K562 (cell line): ENCODE data around the gene KRT33B. TPM values are rescaled to one million over a fixed set of nuclear protein-coding genes. Genes with fewer than 3 reads are reported as not detected.

Experiments used
- ATAC-seq: fragments of 200-7000 bp; cut with Tn5 transposase; 3 replicates; pipeline ENCODE4 v1.9.1; 2020; ENCODE audit warnings: moderate library complexity
- BruUV-seq: library from RNA; stranded (reverse); fragments of 400-500 nt; replicated peaks from 2 replicates; lab custom pipeline; 2021; lab: Mats Ljungman, UMichigan
- CTCF ChIA-PET: fragments of 300-600 bp; formaldehyde crosslinking; extraction: SDS; loops from one replicate; lab custom pipeline; 2021; ENCODE audit warnings: low intra/inter-chr PET ratio; lab: Yijun Ruan, JAX
- POLR2A ChIA-PET: fragments of 300-600, 350-650 bp; sonication (Branson Sonifier 250); formaldehyde crosslinking; extraction: SDS; loops from one replicate; lab custom pipeline; 2021; ENCODE audit warnings: antibody characterized with exemption, inconsistent platforms; lab: Yijun Ruan, JAX
- DNase-seq, 4 experiments: peaks; one replicate each; pipeline versions ENCODE4 v3.0.0 to v3.0.0-alpha.2; 2011 to 2018; ENCODE audit warnings: low spot score in 3 of 4, mixed read lengths in 3 of 4; ENCODE audit errors: extremely low read depth in 1 of 4
- FAIRE-seq: peaks from 2 replicates; lab custom pipeline; 2011; peaks lifted over from hg19 to GRCh38; lab: Jason Lieb, UNC
- H2AFZ ChIP-seq: 2 replicates; pipeline ENCODE4 v1.6.0; 2011; ENCODE audit warnings: low read depth, low read length, control low read depth, inconsistent platforms
- H3K27ac ChIP-seq: fragments of 200-600 bp; 3 replicates; pipeline ENCODE4 v1.8.0; 2011; ENCODE audit warnings: low read depth, mild to moderate bottlenecking, control low read depth, inconsistent platforms, low read length, moderate library complexity, mixed read lengths; ENCODE audit errors: extremely low read depth
- H3K27me3 ChIP-seq, 2 experiments: fragments of 300-600 bp in 1 of 2; 2 replicates in 1 of 2; 3 replicates in 1 of 2; pipeline versions ENCODE4 v1.6.0 to v1.8.0; 2011; ENCODE audit warnings: inconsistent platforms in 2 of 2, low read length in 2 of 2, mild to moderate bottlenecking in 1 of 2, mixed read lengths in 1 of 2, moderate library complexity in 1 of 2; ENCODE audit not compliant: control insufficient read depth in 2 of 2, insufficient read depth in 2 of 2
- H3K36me3 ChIP-seq: fragments of 300-600 bp; 3 replicates; pipeline ENCODE4 v1.8.0; 2011; ENCODE audit warnings: mild to moderate bottlenecking, low read length, inconsistent platforms; ENCODE audit not compliant: control insufficient read depth, insufficient read depth
- H3K4me1 ChIP-seq, 2 experiments: fragments of 200-600 bp in 1 of 2; replicated peaks in 1 of 2; 2 replicates in 1 of 2; 3 replicates in 1 of 2; pipeline versions ENCODE4 v1.5.1 to v1.8.0; 2011; ENCODE audit warnings: inconsistent platforms in 2 of 2, low read length in 2 of 2, mild to moderate bottlenecking in 1 of 2, mixed read lengths in 1 of 2, moderate library complexity in 1 of 2; ENCODE audit not compliant: control insufficient read depth in 2 of 2, insufficient read depth in 2 of 2
- H3K4me2 ChIP-seq: 2 replicates; pipeline ENCODE4 v1.6.1; 2011; ENCODE audit warnings: low read length, control low read depth, inconsistent platforms, mixed read lengths; ENCODE audit not compliant: insufficient read depth
- H3K4me3 ChIP-seq: fragments of 200-600 bp; sonication (generic), shearing (Covaris generic); 2 replicates; pipeline ENCODE4 v1.5.1; 2016; ENCODE audit warnings: control low read depth, inconsistent platforms
- H3K79me2 ChIP-seq: fragments of 200-600 bp; 3 replicates; pipeline ENCODE4 v1.8.0; 2011; ENCODE audit warnings: low read length, inconsistent platforms; ENCODE audit not compliant: control insufficient read depth, insufficient read depth
- H3K9ac ChIP-seq, 2 experiments: 2 replicates each; pipeline versions ENCODE4 v1.6.0 to v1.6.1; 2011; ENCODE audit warnings: low read depth in 2 of 2, low read length in 2 of 2, control low read depth in 1 of 2, inconsistent platforms in 1 of 2, mild to moderate bottlenecking in 1 of 2, mixed read lengths in 1 of 2; ENCODE audit not compliant: insufficient read depth in 1 of 2
- H3K9me1 ChIP-seq: one replicate; pipeline ENCODE4 v1.6.0; 2011; ENCODE audit warnings: inconsistent platforms, mild to moderate bottlenecking, low read length, moderate library complexity; ENCODE audit not compliant: control insufficient read depth, insufficient read depth
- H3K9me3 ChIP-seq: replicated peaks from 2 replicates; pipeline ENCODE4 v1.5.1; 2011; ENCODE audit warnings: low read depth, low read length, inconsistent platforms; ENCODE audit not compliant: control insufficient read depth, insufficient read depth
- H4K20me1 ChIP-seq: replicated peaks from 2 replicates; pipeline ENCODE4 v1.6.1; 2011; ENCODE audit warnings: low read length, inconsistent platforms, mixed read lengths; ENCODE audit not compliant: control insufficient read depth, insufficient read depth
- ATF1 ChIP-seq, 2 experiments: fragments of 450-650 bp in 1 of 2; IDR thresholded peaks; 2 replicates each; pipeline ENCODE4 v1.6.1; 2016; ENCODE audit warnings: missing compliant biosample characterization in 1 of 2, missing genetic modification characterization in 1 of 2
- MCM2 ChIP-seq: fragments of 450-650 bp; IDR thresholded peaks from 2 replicates; pipeline ENCODE4 v1.6.1; 2017; ENCODE audit warnings: low read depth, mild to moderate bottlenecking
- MYNN ChIP-seq, 2 experiments: sonication (generic); formaldehyde crosslinking in 1 of 2; IDR thresholded peaks; 2 replicates each; pipeline versions ENCODE4 v1.5.0 to v1.6.1; 2016 to 2020; ENCODE audit warnings: antibody characterized with exemption in 1 of 2, missing genetic modification reagents in 1 of 2
- NCOA6 ChIP-seq: fragments of 450-650 bp; IDR thresholded peaks from 2 replicates; pipeline ENCODE4 v1.6.1; 2017; ENCODE audit warnings: mild to moderate bottlenecking
- PHB2 ChIP-seq: fragments of 450-650 bp; IDR thresholded peaks from 2 replicates; pipeline ENCODE4 v1.6.1; 2017; ENCODE audit warnings: low read depth
- RBM25 ChIP-seq: fragments of 200-400 bp; formaldehyde crosslinking; IDR thresholded peaks from 2 replicates; pipeline ENCODE4 v1.6.1; 2018; ENCODE audit warnings: low read length, low read depth, moderate library complexity; ENCODE audit not compliant: severe bottlenecking
- SP2 ChIP-seq: IDR thresholded peaks from 2 replicates; pipeline ENCODE4 v1.6.1; 2011; ENCODE audit warnings: mild to moderate bottlenecking, low read depth, low read length, moderate library complexity; ENCODE audit not compliant: poor library complexity, severe bottlenecking; ENCODE audit errors: extremely low read depth
- ZFP36 ChIP-seq: fragments of 150-350 bp; IDR thresholded peaks from 2 replicates; pipeline ENCODE4 v1.6.1; 2018; ENCODE audit warnings: low read length, low read depth; ENCODE audit not compliant: partially characterized antibody
- ZNF12 ChIP-seq: sonication (generic); formaldehyde crosslinking; IDR thresholded peaks from 2 replicates; pipeline ENCODE4 v1.4.0; 2020; ENCODE audit warnings: mild to moderate bottlenecking, missing genetic modification reagents
- ZNF23 ChIP-seq: fragments of 250-450 bp; sonication (Bioruptor Pico); IDR thresholded peaks from 2 replicates; pipeline ENCODE4 v1.4.0; 2020; ENCODE audit warnings: mild to moderate bottlenecking
- WGBS: fragments of 100-300 bp; shearing (Covaris generic); methylation state at CpG from one replicate; pipeline ENCODE4 v1.1.6; 2016; ENCODE audit warnings: low coverage, mixed read lengths; ENCODE audit not compliant: insufficient coverage; ENCODE audit errors: missing lambda C conversion rate; 5-methylcytosine and 5-hydroxymethylcytosine counted together
- in situ Hi-C: fragments of 300-500 bp; cut with MboI; formaldehyde crosslinking; loops from 4 replicates; pipeline ENCODE4 v1.15.0; 2018; ENCODE audit warnings: inconsistent platforms, mixed read lengths
- intact Hi-C: fragments of 100-400 bp; cut with micrococcal nuclease; formaldehyde crosslinking; loops from 2 replicates; pipeline ENCODE4 v1.14.2; 2022
- polyA plus RNA-seq, 8 experiments: library from polyadenylated mRNA; depleted of rRNA in 4 of 8; stranded (reverse) in 5 of 8; unstranded in 3 of 8; fragments of >200 nt; fragmentation: Nextera tagmentation in 2 of 8; fragmentation: Illumina TruSeq in 1 of 8; extraction: Ambion mirVana in 2 of 8; extraction: Trizol in 1 of 8; gene quantifications; 2 replicates each; pipeline versions ENCODE4 v1.2.1 to v1.2.3, GENCODE V29; 2011 to 2014; ENCODE audit warnings: inconsistent platforms in 1 of 8, missing spikeins in 1 of 8
- total RNA-seq, 7 experiments: library from RNA; depleted of rRNA in 6 of 7; stranded (reverse); fragments of >200 nt in 6 of 7; fragmentation: Illumina TruSeq in 2 of 7; extraction: Trizol in 2 of 7; gene quantifications; 2 replicates each; pipeline versions ENCODE4 v1.2.1 to v1.2.3, GENCODE V29; 2011 to 2021; ENCODE audit warnings: low replicate concordance in 1 of 7
- TF ChIP-seq, protein P1 (sequence below): fragments of 200-800 bp; sonication (Bioruptor generic); IDR thresholded peaks from 2 replicates; pipeline ENCODE4 v1.6.1; 2017; ENCODE audit warnings: missing genetic modification characterization, missing compliant biosample characterization
- TF ChIP-seq, protein P2 (sequence below): fragments of 250-450 bp; sonication (Bioruptor Pico); IDR thresholded peaks from 2 replicates; pipeline ENCODE4 v1.5.0; 2020; ENCODE audit warnings: mild to moderate bottlenecking, borderline replicate concordance

KRT33B gene
- total and polyA plus RNA-seq, 9 of the 15 experiments (the other 6 are each of a cell fraction or from before 2014, with no cell fraction given): not detected

DNA sequence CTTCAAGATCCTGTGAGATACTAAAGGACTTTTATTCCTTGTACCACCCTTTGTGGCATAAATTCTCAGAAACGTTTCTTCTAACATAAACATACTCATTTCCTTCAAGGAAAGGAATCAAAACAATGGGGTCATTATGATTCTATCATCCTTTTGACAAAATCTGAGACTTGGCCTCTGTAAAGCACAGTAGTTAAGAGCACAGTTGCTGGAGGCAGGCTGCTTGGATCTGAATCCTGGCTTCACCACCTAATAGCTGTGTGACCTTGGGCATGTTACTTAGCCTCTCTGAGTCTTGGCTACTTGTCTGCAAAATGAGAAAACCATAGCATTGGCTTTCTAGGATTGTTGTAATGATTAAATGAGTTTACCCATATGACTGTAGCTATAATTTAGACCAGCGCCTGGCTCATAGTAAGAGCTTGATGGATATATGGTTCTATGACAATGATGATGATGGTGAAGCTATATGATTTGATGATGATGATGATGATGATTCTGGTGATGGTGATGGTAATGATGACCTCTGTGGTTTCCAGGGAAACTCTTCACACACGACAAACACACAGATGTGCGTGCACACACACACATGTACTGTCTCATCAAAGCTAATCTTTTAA, 33.9 kb upstream of the KRT33B start:
- BruUV-seq: no TSS peak

DNA sequence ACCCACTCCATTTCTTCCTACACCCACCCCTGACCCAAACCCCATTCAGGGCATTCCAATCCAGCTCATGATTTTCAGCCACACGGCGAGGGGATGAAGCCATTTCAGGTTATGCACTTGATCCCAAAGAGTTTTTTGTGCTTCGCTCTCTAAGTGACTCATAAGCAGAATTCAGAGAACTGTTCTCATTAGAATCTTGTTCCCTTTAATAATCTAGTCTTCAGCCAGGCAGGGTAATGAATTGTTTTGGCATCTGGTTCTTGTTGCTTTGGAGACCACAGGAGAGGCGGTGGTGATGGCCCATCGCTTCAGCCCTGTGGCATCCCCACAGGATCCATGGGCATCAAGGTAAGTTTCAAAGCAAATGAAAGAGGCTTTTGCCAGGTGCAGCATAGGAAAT, 32.5 kb upstream of the KRT33B start:
- H3K9ac ChIP-seq: no peak overlapping the region
- ATAC-seq: no peak
- H3K9me1 ChIP-seq: no peaks in the 10 kb centered on the region
- no TSS peak for BruUV-seq
- intact Hi-C loops: no loop called here
- H3K36me3 ChIP-seq: no peaks in the 10 kb centered on the region
- peaks cover 3 to 44% of the 10 kb centered on the region in 2 experiments for H3K27me3 ChIP-seq
- no peak overlapping the region for H3K4me2 ChIP-seq
- H3K79me2 ChIP-seq: no peaks in the 10 kb centered on the region
- in situ Hi-C loops: no loop called here
- H3K9me3 ChIP-seq: no peaks in the 10 kb centered on the region
- H3K4me1 ChIP-seq: no peaks in the 10 kb centered on the region
- 2% methylated on average over 5 of the region's 5 CpGs for whole genome bisulfite sequencing
- POLR2A ChIA-PET: interaction anchor here (1.9 kb wide), 1 partner anchor 21 kb away, joined by 5 read pairs; no protein-coding TSS in a partner anchor
- H3K27ac ChIP-seq: no peak overlapping the region
- H4K20me1 ChIP-seq: no peaks in the 10 kb centered on the region; the same call in 1 of the 2 replicates
- no peak overlapping the region for H2AFZ ChIP-seq
- CTCF ChIA-PET: no interaction called here
- no peak overlapping the region for H3K4me3 ChIP-seq
- FAIRE-seq: no peak
- no peak for TF ChIP-seq PHB2
- no peak for TF ChIP-seq ZNF12 (CRISPR knock-in tag)
- TF ChIP-seq ATF1 (CRISPR knock-in tag; IDR thresholded peaks at IDR 0.05): no peak
- TF ChIP-seq ATF1 (tag; IDR thresholded peaks at IDR 0.05): no peak
- TF ChIP-seq, protein P1, sequence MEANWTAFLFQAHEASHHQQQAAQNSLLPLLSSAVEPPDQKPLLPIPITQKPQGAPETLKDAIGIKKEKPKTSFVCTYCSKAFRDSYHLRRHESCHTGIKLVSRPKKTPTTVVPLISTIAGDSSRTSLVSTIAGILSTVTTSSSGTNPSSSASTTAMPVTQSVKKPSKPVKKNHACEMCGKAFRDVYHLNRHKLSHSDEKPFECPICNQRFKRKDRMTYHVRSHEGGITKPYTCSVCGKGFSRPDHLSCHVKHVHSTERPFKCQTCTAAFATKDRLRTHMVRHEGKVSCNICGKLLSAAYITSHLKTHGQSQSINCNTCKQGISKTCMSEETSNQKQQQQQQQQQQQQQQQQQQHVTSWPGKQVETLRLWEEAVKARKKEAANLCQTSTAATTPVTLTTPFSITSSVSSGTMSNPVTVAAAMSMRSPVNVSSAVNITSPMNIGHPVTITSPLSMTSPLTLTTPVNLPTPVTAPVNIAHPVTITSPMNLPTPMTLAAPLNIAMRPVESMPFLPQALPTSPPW: no peak
- TF ChIP-seq MYNN (IDR thresholded peaks at IDR 0.05): no peak
- TF ChIP-seq MYNN (CRISPR knock-in tag; IDR thresholded peaks at IDR 0.05): no peak
- no peak for TF ChIP-seq SP2
- TF ChIP-seq MCM2: no peak
- TF ChIP-seq, protein P2, sequence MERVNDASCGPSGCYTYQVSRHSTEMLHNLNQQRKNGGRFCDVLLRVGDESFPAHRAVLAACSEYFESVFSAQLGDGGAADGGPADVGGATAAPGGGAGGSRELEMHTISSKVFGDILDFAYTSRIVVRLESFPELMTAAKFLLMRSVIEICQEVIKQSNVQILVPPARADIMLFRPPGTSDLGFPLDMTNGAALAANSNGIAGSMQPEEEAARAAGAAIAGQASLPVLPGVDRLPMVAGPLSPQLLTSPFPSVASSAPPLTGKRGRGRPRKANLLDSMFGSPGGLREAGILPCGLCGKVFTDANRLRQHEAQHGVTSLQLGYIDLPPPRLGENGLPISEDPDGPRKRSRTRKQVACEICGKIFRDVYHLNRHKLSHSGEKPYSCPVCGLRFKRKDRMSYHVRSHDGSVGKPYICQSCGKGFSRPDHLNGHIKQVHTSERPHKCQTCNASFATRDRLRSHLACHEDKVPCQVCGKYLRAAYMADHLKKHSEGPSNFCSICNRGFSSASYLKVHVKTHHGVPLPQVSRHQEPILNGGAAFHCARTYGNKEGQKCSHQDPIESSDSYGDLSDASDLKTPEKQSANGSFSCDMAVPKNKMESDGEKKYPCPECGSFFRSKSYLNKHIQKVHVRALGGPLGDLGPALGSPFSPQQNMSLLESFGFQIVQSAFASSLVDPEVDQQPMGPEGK (CRISPR knock-in tag): no peak
- no peak for TF ChIP-seq ZNF23 (CRISPR knock-in tag)
- no peak for DNase-seq

More for the DNA sequence above, 33.9 kb upstream of the KRT33B start:
- Histone ChIP-seq H3K4me1 (no peaks in the 10 kb centered on the region), H3K9me1 (no peaks in the 10 kb centered on the region), H3K9ac (no peak overlapping the region), H3K9me3 (no peaks in the 10 kb centered on the region), H2AFZ (no peak overlapping the region), H4K20me1 (no peaks in the 10 kb centered on the region; the same call in 1 of the 2 replicates), H3K79me2 (no peaks in the 10 kb centered on the region), H3K36me3 (no peaks in the 10 kb centered on the region), H3K27me3 (peaks cover 3 to 43% of the 10 kb centered on the region in 2 experiments; a peak in 3 of 5 replicates), H3K4me2 (no peak overlapping the region), H3K4me3 (no peak overlapping the region), H3K27ac (no peak overlapping the region)
- ATAC-seq (no peak), DNase-seq (no peak), FAIRE-seq (no peak)
- in situ Hi-C loops: no loop called here
- intact Hi-C loops: no loop called here
- TF ChIP-seq NCOA6 (no peak), ZFP36 (peak; percentile 64), RBM25 (peak; percentile 81)
- ChIA-PET CTCF (no interaction called here), POLR2A (interaction anchor here (0.6 to 1.9 kb wide), 4 partner anchors 13 to 386 kb away, joined by 3 to 5 read pairs (median 4); no protein-coding TSS in a partner anchor)
- WGBS: 1% methylated on average over 4 of the region's 4 CpGs
